SK-N-SH (cell line): ENCODE results near the gene LYPD5. TPM values are rescaled to one million over a fixed set of nuclear protein-coding genes. Genes with fewer than 3 reads are reported as not detected.

Experiments
- CTCF ChIA-PET: fragments of 300-600, 350-600 bp; formaldehyde crosslinking; extraction: SDS; loops from one replicate; lab custom pipeline; 2021; lab: Yijun Ruan, JAX
- POLR2A ChIA-PET: fragments of 350-600 bp; sonication (Branson Sonifier 250); formaldehyde crosslinking; extraction: SDS; loops from one replicate; lab custom pipeline; 2020; ENCODE audit warnings: antibody characterized with exemption, inconsistent platforms; lab: Yijun Ruan, JAX
- DNase-seq: peaks from one replicate; pipeline ENCODE4 v3.0.0; 2012
- H2AFZ ChIP-seq: fragments of 200-600 bp; sonication (generic); 2 replicates; pipeline ENCODE4 v1.8.1; 2016; ENCODE audit warnings: antibody characterized with exemption, mild to moderate bottlenecking, low read depth
- H3F3A ChIP-seq: fragments of 200-600 bp; sonication (generic); replicated peaks from 2 replicates; pipeline ENCODE3; 2016; ENCODE audit warnings: antibody characterized with exemption, mild to moderate bottlenecking; ENCODE audit not compliant: insufficient read depth
- H3K27ac ChIP-seq, 2 experiments: fragments of 200-500 bp in 1 of 2; fragments of 200-600 bp in 1 of 2; sonication (Bioruptor generic) in 1 of 2; sonication (generic), shearing (Covaris generic) in 1 of 2; 2 replicates each; pipeline versions ENCODE4 v1.5.1 to v1.6.1; 2014 to 2016; ENCODE audit warnings: low read depth in 2 of 2, inconsistent platforms in 1 of 2, low read length in 1 of 2, mild to moderate bottlenecking in 1 of 2, mixed read lengths in 1 of 2
- H3K27me3 ChIP-seq: fragments of 200-600 bp; sonication (generic), shearing (Covaris generic); 2 replicates; pipeline ENCODE4 v1.6.1; 2016; ENCODE audit warnings: mixed run types; ENCODE audit not compliant: insufficient read depth
- H3K36me3 ChIP-seq, 2 experiments: fragments of 200-500 bp in 1 of 2; fragments of 200-600 bp in 1 of 2; sonication (Bioruptor generic) in 1 of 2; sonication (generic) in 1 of 2; replicated peaks in 1 of 2; 2 replicates each; pipeline versions ENCODE3 to v1.5.1; 2014 to 2016; ENCODE audit warnings: low read length in 1 of 2, mild to moderate bottlenecking in 1 of 2; ENCODE audit not compliant: insufficient read depth in 2 of 2, control insufficient read depth in 1 of 2
- H3K4me1 ChIP-seq, 2 experiments: fragments of 200-500 bp in 1 of 2; fragments of 200-600 bp in 1 of 2; sonication (Bioruptor generic) in 1 of 2; sonication (generic), shearing (Covaris generic) in 1 of 2; 2 replicates each; pipeline versions ENCODE4 v1.5.1 to v1.6.1; 2014 to 2016; ENCODE audit warnings: low read depth in 1 of 2, low read length in 1 of 2, mixed run types in 1 of 2; ENCODE audit not compliant: insufficient read depth in 2 of 2, control insufficient read depth in 1 of 2
- H3K4me2 ChIP-seq: fragments of 200-600 bp; sonication (generic), shearing (Covaris generic); 2 replicates; pipeline ENCODE4 v1.6.1; 2017; ENCODE audit warnings: mixed run types
- H3K4me3 ChIP-seq, 2 experiments: fragments of 200-500 bp in 1 of 2; fragments of 200-600 bp in 1 of 2; sonication (Bioruptor generic) in 1 of 2; sonication (generic), shearing (Covaris generic) in 1 of 2; 2 replicates each; pipeline versions ENCODE4 v1.5.1 to v1.8.1; 2014 to 2016; ENCODE audit warnings: low read depth in 2 of 2, inconsistent platforms in 1 of 2, low read length in 1 of 2, mild to moderate bottlenecking in 1 of 2, mixed read lengths in 1 of 2, moderate library complexity in 1 of 2
- H3K79me2 ChIP-seq: fragments of 200-600 bp; sonication (generic); 2 replicates; pipeline ENCODE4 v1.8.1; 2017; ENCODE audit warnings: mild to moderate bottlenecking; ENCODE audit not compliant: insufficient read depth
- H3K9ac ChIP-seq: fragments of 200-600 bp; sonication (generic); 2 replicates; pipeline ENCODE4 v1.6.1; 2017; ENCODE audit warnings: mixed run types
- H3K9me2 ChIP-seq: fragments of 200-600 bp; sonication (generic); 2 replicates; pipeline ENCODE4 v1.6.1; 2017; ENCODE audit warnings: mixed run types
- H3K9me3 ChIP-seq: fragments of 200-600 bp; sonication (generic); 2 replicates; pipeline ENCODE4 v1.6.1; 2017; ENCODE audit warnings: mixed run types, mild to moderate bottlenecking, moderate library complexity
- H4K20me1 ChIP-seq: fragments of 200-600 bp; sonication (generic); 2 replicates; pipeline ENCODE4 v1.6.1; 2017; ENCODE audit warnings: mild to moderate bottlenecking, mixed run types; ENCODE audit not compliant: insufficient read depth
- ELF1 ChIP-seq: IDR thresholded peaks from 2 replicates; pipeline ENCODE4 v1.4.0; 2012
- EP300 ChIP-seq, 2 experiments: IDR thresholded peaks; 2 replicates each; pipeline versions ENCODE4 v1.4.0 to v1.6.1; 2012; ENCODE audit warnings: borderline replicate concordance in 1 of 2, low read depth in 1 of 2, low read length in 1 of 2
- MXI1 ChIP-seq: IDR thresholded peaks from 2 replicates; pipeline ENCODE4 v1.6.1; 2012; ENCODE audit warnings: mild to moderate bottlenecking, low read depth, low read length, improper control_type of control experiment
- PBX3 ChIP-seq: IDR thresholded peaks from 2 replicates; pipeline ENCODE4; 2012
- SIN3A ChIP-seq: IDR thresholded peaks from 2 replicates; pipeline ENCODE4 v1.6.1; 2012; ENCODE audit warnings: low read depth, mild to moderate bottlenecking, low read length, moderate library complexity, borderline replicate concordance
- YY1 ChIP-seq: IDR thresholded peaks from 2 replicates; pipeline ENCODE4 v1.4.0; 2012; ENCODE audit warnings: low read depth, mild to moderate bottlenecking
- ZBTB33 ChIP-seq: IDR thresholded peaks from 2 replicates; pipeline ENCODE4 v1.4.0; 2012; ENCODE audit warnings: low read depth, borderline replicate concordance
- WGBS: methylation state at CpG from one replicate; pipeline ENCODE4 v1.1.6; 2017; ENCODE audit warnings: low lambda C conversion rate; 5-methylcytosine and 5-hydroxymethylcytosine counted together
- polyA plus RNA-seq, 3 experiments: library from polyadenylated mRNA; depleted of rRNA; stranded (reverse); fragments of >200 nt; gene quantifications; 2 replicates each; pipeline ENCODE4 v1.2.3, GENCODE V29; 2012
- TF ChIP-seq, protein P1 (sequence below): fragments of 200-600 bp; sonication (generic); IDR thresholded peaks from 2 replicates; pipeline ENCODE4 v1.6.1; 2017; ENCODE audit warnings: antibody characterized with exemption, mild to moderate bottlenecking, moderate library complexity
- TF ChIP-seq, protein P2 (sequence below): fragments of 150-350 bp; IDR thresholded peaks from 2 replicates; pipeline ENCODE4 v1.6.1; 2017; ENCODE audit warnings: antibody characterized with exemption, low read length, low read depth, borderline replicate concordance
- TF ChIP-seq, protein P3 (sequence below): IDR thresholded peaks from 2 replicates; pipeline ENCODE4 v1.6.1; 2012; ENCODE audit warnings: mild to moderate bottlenecking, low read depth, low read length, moderate library complexity

Gene LYPD5
- polyA plus RNA-seq, 1 of the 3 experiments (the other 2 are of a cell fraction), result 0.13 TPM

DNA sequence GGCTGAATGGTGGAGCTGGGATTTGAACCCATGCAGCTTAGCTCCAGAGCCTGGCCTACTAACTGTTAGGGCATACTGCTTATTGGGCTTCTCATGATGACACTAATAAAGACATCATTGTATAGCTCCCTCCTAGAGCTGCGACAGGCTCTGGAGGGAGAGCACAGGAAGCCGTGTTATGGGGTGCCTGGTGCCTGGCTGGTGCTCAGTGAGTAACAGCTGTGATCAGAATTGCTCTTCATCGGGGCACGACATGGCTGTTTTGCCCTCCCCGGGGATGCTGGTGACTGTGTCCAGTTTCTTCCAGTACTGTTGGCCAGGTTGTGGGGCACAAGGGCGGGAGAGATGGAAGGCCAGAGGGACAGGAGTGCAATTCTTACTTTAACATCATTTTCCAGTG lies 5.1 kb downstream of the LYPD5 start (continued):
- TF ChIP-seq MXI1 (no peak), YY1 (no peak)
- TF ChIP-seq, protein P1, sequence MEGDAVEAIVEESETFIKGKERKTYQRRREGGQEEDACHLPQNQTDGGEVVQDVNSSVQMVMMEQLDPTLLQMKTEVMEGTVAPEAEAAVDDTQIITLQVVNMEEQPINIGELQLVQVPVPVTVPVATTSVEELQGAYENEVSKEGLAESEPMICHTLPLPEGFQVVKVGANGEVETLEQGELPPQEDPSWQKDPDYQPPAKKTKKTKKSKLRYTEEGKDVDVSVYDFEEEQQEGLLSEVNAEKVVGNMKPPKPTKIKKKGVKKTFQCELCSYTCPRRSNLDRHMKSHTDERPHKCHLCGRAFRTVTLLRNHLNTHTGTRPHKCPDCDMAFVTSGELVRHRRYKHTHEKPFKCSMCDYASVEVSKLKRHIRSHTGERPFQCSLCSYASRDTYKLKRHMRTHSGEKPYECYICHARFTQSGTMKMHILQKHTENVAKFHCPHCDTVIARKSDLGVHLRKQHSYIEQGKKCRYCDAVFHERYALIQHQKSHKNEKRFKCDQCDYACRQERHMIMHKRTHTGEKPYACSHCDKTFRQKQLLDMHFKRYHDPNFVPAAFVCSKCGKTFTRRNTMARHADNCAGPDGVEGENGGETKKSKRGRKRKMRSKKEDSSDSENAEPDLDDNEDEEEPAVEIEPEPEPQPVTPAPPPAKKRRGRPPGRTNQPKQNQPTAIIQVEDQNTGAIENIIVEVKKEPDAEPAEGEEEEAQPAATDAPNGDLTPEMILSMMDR, result no peak
- TF ChIP-seq, protein P2, sequence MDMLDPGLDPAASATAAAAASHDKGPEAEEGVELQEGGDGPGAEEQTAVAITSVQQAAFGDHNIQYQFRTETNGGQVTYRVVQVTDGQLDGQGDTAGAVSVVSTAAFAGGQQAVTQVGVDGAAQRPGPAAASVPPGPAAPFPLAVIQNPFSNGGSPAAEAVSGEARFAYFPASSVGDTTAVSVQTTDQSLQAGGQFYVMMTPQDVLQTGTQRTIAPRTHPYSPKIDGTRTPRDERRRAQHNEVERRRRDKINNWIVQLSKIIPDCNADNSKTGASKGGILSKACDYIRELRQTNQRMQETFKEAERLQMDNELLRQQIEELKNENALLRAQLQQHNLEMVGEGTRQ, result no peak

DNA sequence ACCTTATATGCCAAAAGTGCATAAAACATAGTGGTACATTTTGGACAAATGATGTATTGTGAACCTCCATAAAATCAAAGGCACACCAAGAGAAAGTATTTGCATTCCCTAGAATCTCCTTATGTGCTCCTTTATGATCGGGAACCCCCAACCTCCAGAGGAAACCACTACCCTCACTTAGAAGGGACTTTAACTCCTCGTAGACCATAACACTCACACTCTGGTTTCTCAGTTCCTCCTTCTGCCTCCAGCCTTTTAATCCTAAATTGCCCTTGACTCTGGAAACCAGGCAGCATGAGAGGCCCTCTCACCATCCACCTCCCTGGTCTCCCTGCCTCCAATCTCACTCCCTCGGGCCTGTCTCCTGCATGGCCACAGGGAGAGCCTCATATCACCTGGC lies 11.7 kb downstream of the LYPD5 start:
- Histone ChIP-seq H3K79me2 (no peaks in the 10 kb centered on the region), H3K4me3 (no peak overlapping the region), H2AFZ (no peak overlapping the region), H3K9me3 (no peaks in the 10 kb centered on the region), H3K36me3 (no peaks in the 10 kb centered on the region), H3K9ac (no peak overlapping the region), H3K9me2 (no peaks in the 10 kb centered on the region)
- CTCF ChIA-PET, result interaction anchor here (0.6 to 1.4 kb wide), 3 partner anchors 19 to 1397 kb away, joined by 3 to 5 read pairs (median 4); no protein-coding TSS in a partner anchor
- no peak for TF ChIP-seq EP300 (IDR thresholded peaks at IDR 0.05; ENCODE audit: borderline replicate concordance in 1 of 2, low read depth in 1 of 2, low read length in 1 of 2)
- TF ChIP-seq PBX3, result no peak
- no peak for TF ChIP-seq ELF1
- TF ChIP-seq, all 33 proteins: peak for 0
- WGBS, result 24% methylated on average over 3 of the region's 3 CpGs
- H3K27me3 ChIP-seq, result peaks cover 20% of the 10 kb centered on the region; the same call in 1 of the 2 replicates
- H3F3A ChIP-seq, result peaks cover 4% of the 10 kb centered on the region
- no peaks in the 10 kb centered on the region for H3K4me1 ChIP-seq
- POLR2A ChIA-PET, result no interaction called here
- no peak overlapping the region for H3K27ac ChIP-seq
- no peak for DNase-seq
- no peak overlapping the region for H3K4me2 ChIP-seq
- H4K20me1 ChIP-seq, result no peaks in the 10 kb centered on the region

DNA sequence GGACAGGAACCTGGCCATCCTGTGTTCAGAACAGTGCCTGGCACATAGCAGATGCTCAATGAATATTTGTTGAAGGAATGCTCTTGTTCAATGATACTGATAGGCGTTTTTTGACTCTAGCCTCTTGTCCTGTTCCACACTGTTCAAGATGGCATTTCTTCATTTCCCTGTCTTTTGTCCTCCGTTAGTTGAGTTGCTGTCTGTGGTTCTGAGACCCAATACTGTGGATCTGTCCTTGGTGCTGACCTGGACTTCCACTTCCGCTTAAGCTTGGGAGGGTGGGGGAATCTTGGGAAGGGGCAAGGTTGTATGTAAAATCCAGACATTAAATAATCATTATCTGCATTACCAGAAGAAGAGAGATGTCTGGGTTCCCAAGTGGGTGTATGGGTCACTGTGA lies 13.2 kb downstream of the LYPD5 start:
- H3K9me2 ChIP-seq, result no peaks in the 10 kb centered on the region
- no peak overlapping the region for H3K4me3 ChIP-seq
- no peak overlapping the region for H3K9ac ChIP-seq
- no peak overlapping the region for H2AFZ ChIP-seq
- TF ChIP-seq, protein P1, result no peak
- TF ChIP-seq ZBTB33 (no peak), SIN3A (peak; percentile 50; the same call in 1 of the 2 replicates)
- TF ChIP-seq, protein P3, sequence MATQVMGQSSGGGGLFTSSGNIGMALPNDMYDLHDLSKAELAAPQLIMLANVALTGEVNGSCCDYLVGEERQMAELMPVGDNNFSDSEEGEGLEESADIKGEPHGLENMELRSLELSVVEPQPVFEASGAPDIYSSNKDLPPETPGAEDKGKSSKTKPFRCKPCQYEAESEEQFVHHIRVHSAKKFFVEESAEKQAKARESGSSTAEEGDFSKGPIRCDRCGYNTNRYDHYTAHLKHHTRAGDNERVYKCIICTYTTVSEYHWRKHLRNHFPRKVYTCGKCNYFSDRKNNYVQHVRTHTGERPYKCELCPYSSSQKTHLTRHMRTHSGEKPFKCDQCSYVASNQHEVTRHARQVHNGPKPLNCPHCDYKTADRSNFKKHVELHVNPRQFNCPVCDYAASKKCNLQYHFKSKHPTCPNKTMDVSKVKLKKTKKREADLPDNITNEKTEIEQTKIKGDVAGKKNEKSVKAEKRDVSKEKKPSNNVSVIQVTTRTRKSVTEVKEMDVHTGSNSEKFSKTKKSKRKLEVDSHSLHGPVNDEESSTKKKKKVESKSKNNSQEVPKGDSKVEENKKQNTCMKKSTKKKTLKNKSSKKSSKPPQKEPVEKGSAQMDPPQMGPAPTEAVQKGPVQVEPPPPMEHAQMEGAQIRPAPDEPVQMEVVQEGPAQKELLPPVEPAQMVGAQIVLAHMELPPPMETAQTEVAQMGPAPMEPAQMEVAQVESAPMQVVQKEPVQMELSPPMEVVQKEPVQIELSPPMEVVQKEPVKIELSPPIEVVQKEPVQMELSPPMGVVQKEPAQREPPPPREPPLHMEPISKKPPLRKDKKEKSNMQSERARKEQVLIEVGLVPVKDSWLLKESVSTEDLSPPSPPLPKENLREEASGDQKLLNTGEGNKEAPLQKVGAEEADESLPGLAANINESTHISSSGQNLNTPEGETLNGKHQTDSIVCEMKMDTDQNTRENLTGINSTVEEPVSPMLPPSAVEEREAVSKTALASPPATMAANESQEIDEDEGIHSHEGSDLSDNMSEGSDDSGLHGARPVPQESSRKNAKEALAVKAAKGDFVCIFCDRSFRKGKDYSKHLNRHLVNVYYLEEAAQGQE, result peak; percentile 100
- no peaks in the 10 kb centered on the region for H3K9me3 ChIP-seq
- peaks cover 16% of the 10 kb centered on the region; the same call in 1 of the 2 replicates for H3K27me3 ChIP-seq
- no peaks in the 10 kb centered on the region for H4K20me1 ChIP-seq
- ChIA-PET CTCF (interaction anchor here (0.9 to 5.2 kb wide), 3 partner anchors 23 to 44 kb away, joined by 3 to 79 read pairs (median 5); no protein-coding TSS in a partner anchor), POLR2A (no interaction called here)
- H3K4me1 ChIP-seq, result peaks cover 3 to 9% of the 10 kb centered on the region in 2 experiments; a peak in 3 of 4 replicates
- peaks cover 6% of the 10 kb centered on the region for H3F3A ChIP-seq
- no peaks in the 10 kb centered on the region for H3K79me2 ChIP-seq
- DNase-seq, result no peak
- no peak overlapping the region for H3K4me2 ChIP-seq
- no peak overlapping the region for H3K27ac ChIP-seq
- no peaks in the 10 kb centered on the region for H3K36me3 ChIP-seq
- WGBS, result 31% methylated on average over 3 of the region's 3 CpGs
